LNCaP clone FGC (cell line): ENCODE results near the gene TRPM3.

Source experiments
- DNase-seq: peaks from one replicate; pipeline ENCODE4 v3.0.0-alpha.2; 2011; ENCODE audit warnings: low read depth
- H3K4me3 ChIP-seq: 2 replicates; pipeline ENCODE4 v1.5.1; 2011; ENCODE audit warnings: mild to moderate bottlenecking, low read depth, low read length, control low read depth
- TF ChIP-seq, protein P1 (sequence below): IDR thresholded peaks from 2 replicates; pipeline ENCODE4 v1.5.1; 2012; ENCODE audit warnings: mild to moderate bottlenecking; ENCODE audit not compliant: control insufficient read depth, insufficient read depth; ENCODE audit errors: extremely low read depth

The TRPM3 gene

DNA sequence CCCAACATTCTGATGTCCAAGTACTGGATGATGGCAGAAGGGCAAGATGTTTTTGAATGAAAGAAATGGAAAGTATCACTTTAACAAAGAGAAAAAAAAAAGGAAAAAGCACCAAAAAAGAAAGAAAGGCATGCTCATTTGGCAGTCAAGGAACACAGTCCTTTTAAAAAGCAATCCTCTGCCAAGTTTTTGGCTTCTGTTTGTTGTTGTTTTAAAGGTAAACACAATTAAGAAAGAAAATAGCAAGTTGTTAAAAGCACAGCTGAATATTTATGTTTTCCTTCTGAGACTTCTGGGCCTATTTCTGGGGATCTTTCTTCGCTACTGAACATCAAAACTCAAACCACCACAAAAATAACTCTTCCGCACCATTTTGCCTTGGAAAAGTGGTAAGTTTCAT is 162.1 kb downstream of the TRPM3 start:
- TF ChIP-seq, protein P1, sequence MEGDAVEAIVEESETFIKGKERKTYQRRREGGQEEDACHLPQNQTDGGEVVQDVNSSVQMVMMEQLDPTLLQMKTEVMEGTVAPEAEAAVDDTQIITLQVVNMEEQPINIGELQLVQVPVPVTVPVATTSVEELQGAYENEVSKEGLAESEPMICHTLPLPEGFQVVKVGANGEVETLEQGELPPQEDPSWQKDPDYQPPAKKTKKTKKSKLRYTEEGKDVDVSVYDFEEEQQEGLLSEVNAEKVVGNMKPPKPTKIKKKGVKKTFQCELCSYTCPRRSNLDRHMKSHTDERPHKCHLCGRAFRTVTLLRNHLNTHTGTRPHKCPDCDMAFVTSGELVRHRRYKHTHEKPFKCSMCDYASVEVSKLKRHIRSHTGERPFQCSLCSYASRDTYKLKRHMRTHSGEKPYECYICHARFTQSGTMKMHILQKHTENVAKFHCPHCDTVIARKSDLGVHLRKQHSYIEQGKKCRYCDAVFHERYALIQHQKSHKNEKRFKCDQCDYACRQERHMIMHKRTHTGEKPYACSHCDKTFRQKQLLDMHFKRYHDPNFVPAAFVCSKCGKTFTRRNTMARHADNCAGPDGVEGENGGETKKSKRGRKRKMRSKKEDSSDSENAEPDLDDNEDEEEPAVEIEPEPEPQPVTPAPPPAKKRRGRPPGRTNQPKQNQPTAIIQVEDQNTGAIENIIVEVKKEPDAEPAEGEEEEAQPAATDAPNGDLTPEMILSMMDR = no peak
- H3K4me3 ChIP-seq = no peak overlapping the region
- DNase-seq = no peak

DNA sequence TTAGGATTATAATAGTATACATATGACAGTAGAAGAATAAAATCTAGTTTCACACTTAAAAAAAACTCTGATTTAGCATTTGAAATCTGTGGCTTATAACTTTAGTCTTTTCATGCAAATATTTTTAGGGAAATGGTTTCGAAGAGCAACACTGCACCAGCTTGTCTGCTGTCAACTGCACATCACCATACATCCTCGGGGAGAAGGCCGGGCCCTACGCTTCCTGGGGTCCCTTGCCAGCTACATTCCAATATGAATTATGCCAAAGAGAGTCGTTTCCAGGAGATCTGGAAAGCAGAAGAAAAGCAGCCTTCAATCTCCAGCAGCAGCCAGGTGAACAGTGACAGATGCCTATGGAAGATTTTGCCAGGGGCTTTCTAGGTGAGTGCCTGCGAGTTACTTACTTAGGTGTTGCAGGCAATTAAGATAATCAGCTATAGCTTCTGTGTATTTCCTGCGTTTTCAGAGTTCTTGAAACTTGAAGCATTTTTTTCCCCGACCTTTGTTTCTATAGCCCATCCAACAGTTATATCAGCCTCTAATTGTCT is 166.8 kb downstream of the TRPM3 start:
- H3K4me3 ChIP-seq = no peak overlapping the region
- TF ChIP-seq, protein P1 = no peak
- DNase-seq = no peak

DNA sequence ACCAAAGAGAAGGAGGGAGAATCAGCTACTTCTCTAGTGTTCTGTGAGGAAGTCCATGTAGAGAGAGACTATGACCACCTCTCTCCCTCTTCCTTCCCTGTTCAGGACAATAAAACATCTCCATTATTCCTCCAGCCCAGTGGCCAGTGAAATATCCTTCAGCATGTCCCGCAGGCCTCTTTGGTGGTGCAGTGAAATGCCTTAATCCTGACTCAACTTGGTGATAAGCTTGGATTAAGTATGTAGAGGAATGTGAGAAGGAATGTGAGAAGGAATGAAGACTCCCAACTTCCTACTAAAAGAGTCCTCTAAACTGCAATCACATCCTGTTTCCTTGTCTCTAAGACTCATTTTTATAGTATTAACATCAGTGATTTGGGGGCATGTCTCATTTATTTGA is 167.3 kb downstream of the TRPM3 start:
- H3K4me3 ChIP-seq = no peak overlapping the region
- TF ChIP-seq, protein P1 = no peak
- DNase-seq = no peak

DNA sequence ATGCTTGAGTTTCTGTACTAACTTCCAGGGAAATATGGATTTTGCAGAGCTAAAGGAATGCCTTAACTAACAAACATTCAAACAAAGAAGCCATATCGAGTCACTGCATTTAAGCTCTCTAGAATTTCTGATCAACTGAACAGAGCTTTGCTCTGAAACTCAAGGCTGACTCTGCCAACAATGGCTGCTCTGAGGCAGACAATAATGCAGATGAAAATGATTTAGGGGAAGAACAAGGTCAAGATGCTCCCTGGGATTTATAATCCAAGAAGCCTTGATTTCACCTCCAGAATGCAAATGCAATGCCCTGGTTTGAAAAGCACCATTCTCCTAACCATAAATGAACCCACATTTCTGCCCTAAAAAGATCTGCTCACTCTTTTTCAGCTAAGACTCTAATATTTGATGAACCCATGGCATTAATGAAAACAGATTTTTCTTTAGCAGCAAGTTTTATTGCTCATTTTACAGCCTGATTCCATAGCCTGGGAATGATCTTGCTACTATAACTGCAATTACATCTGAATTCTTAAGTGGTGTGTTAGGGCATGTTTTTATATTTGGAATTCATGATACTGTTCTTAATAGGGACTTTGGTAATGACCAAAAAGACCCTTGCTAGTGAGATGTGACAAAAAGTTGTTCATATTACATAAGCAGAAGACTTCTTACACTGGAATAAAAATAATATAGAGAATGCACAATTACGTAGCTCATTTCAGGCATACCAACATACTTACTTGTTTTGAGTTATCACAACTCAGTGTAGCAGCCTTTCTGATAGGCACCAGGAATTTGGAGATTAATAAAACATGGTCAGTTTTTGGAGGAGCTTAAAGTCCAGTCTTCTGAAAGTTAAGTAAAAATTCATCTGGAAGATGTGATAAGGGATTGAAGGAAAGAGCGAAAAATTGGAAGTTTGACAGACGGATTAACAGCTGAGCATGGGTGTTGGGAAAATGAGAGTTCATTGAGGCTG is 169.4 kb downstream of the TRPM3 start:
- H3K4me3 ChIP-seq = no peak overlapping the region
- TF ChIP-seq, protein P1 = no peak
- DNase-seq = no peak

DNA sequence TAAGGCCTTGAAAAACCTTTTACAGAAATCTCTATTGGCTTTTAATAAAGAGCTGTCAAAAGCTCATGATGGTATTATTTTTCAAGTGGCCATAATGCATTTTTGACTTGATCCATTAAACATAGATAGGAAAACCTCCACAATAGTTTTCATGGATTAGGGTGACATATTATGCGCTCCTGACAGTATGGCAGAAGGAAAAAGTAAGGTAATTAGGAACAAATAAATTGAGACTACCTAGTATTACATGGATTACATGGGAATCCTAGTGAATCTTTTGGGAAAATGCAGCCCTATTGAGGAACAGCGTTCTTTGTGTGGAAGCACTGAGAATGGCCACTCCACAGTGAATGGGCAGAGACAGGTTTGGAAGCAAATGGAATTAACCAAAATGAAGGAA is 171.2 kb downstream of the TRPM3 start:
- no peak for DNase-seq
- TF ChIP-seq, protein P1 = no peak
- H3K4me3 ChIP-seq = no peak overlapping the region

DNA sequence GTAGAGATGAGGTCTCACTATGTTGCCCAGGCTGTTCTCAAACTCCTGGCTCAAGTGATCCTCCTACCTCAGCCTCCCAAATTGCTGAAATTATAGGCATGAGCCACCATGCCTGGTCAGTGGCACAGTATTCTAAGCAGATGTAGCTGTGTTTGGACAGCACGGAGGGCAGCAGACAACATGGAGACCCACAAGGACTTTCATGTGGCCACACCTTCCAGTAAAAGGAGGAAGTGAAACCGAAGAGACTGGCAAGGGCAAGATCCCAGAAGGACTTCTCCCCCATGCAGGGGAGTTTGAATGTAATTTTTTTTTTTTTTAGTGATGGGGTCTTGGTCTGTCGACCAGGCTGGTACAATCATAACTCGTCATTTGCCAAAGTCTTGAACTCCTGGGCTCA is 172.2 kb downstream of the TRPM3 start:
- H3K4me3 ChIP-seq = no peak overlapping the region
- no peak for DNase-seq
- TF ChIP-seq, protein P1 = no peak
